ENCODE results near the gene IL10RB.

GRCh38 chr21:33313611-33314010 is 47.4 kb downstream of the IL10RB start:
- TF ChIP-seq, protein P1, sequence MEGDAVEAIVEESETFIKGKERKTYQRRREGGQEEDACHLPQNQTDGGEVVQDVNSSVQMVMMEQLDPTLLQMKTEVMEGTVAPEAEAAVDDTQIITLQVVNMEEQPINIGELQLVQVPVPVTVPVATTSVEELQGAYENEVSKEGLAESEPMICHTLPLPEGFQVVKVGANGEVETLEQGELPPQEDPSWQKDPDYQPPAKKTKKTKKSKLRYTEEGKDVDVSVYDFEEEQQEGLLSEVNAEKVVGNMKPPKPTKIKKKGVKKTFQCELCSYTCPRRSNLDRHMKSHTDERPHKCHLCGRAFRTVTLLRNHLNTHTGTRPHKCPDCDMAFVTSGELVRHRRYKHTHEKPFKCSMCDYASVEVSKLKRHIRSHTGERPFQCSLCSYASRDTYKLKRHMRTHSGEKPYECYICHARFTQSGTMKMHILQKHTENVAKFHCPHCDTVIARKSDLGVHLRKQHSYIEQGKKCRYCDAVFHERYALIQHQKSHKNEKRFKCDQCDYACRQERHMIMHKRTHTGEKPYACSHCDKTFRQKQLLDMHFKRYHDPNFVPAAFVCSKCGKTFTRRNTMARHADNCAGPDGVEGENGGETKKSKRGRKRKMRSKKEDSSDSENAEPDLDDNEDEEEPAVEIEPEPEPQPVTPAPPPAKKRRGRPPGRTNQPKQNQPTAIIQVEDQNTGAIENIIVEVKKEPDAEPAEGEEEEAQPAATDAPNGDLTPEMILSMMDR (IDR thresholded peaks at IDR 0.05; ENCODE audit: low read depth, low read length), result no peak
- TF ChIP-seq EZH2phosphoT487 (IDR thresholded peaks at IDR 0.05; ENCODE audit: low read depth), result no peak

Data from OCI-LY3 (cell line).